Inflammatory macrophage (primary cell): Measurements from ENCODE around the gene RUBCNL.

Experiments used
- DNase-seq, 2 donors: peaks; one replicate each; pipeline ENCODE4 v3.0.0-alpha.2; 2020 to 2022

Gene RUBCNL

DNA sequence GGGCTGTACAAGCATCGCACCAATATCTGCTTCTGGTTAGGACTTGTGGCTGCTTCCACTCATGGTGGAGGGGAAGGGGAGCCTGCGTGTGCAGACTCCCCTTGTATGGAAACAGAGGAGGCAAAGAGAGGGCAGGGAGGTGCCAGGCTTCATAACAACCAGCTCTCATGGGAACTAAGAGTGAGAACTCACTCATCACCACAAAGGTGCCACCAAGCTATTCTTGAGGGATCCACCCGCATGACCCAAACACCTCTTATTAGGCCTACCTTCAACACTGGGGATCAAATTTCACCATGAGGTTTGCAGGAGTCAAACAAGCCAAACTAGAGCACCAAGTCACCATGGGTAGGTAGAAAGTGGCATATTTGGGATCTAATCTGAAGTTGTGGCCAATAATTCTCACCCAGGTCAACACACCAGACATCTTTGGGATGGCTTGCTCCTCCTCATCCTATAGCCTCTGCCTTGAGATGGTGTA, 46.4 kb downstream of the RUBCNL start:
- DNase-seq = no peak

DNA sequence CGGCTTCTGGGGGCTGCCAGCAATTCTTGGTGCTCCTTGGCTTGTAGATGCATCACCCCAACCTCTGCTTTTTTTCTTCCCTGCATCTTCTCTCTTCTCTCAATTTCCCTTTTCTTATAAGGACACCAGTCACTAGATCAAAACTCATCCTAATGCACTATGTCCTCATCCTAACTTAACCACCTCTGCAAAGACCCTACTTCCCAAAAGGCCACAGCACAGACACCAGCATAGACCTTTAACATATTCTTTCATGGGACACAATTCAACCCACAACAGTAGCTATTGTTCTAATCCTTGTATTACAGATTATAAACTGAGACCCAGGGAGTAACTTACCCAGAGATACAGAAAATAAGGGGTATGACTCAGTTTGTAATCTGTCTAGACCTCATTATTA, 47.0 kb downstream of the RUBCNL start:
- peak; percentile 23 to 42 for DNase-seq

DNA sequence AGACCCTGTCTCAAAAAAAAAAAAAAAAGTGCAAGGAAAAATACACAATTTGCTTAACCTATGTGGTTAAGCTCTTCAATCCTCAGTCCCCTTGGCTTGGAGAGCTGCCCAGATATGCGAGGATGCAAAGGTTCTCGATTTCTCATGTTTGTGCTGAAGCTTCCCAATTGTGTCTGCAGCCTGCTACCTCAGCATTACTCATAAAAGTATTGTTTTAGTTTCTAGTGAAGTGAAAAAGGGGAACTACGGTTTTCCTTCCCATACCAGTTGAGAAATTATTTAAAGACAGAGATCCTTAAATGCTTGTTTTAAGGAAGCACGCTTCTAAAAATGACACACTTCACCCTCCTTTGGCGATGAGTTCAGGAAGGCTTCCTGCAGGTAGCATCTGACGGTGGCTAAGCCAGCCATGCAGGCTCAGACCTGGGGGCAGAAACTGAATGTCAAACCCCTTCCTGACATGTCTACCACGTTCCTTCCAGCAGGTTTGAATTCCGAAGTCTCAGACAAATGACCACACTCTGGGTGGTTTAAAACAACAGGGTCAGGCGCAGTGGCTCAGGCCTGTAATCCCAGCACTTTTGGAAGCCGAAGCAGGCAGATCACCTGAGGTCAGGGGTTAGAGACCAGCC, 47.9 kb downstream of the RUBCNL start:
- DNase-seq = peak; percentile 90 to 97

DNA sequence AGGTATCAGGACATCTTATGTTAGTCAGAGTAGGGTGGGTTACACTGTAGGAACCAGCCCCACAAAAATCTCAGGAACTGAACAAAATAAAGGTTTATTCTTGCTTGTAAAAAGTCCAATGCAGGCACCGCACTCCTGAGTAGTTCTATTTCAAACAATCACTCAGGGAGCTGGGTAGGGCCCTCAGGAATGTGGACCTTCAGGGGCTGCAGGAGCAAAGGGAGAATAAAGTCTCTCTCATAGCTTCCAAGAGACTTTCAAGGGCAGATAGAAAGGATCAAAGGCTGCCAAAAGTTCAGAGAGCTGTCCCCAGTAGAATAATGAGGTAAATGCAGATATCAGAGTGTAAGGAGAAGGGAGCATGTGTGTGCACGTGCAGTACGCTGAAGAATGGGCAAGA, 49.4 kb downstream of the RUBCNL start:
- no peak for DNase-seq

DNA sequence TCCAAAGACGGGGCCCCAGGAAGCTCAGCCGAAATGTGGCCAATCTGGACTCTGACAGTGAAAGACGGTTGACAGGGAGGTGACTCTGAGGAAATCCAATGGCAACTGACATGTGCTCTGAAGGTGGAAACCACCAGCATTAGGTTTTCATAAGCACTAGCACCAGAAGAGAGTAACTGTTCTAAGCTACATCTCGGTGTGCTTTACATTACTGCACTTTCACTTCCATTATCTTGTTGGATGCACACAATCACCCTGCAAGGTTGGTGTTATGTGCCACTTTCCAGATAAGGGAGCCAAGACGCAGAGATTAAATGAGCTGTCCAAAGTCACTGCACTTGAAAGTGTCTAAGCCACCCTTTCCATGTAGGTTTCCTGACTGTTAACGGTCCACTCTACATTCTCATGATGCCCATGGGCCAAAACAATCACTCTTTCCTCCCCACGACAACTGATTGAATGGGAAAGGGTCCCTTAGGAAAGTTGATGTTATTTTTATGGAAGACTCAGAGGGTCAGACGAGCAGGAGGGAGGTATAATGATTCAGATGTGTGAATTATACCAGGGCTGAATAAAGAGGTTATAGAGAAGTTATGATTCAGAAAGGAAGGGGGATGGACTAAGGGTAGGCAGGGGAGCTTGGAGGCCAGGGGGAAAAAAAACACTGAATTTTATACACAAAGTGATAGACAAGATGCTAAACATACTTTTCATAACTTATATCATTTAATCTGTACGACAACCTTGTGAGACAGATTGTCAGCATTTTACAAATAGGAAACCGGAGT, 52.8 kb downstream of the RUBCNL start:
- DNase-seq = peak in 1 of 2 donors; percentile 20

DNA sequence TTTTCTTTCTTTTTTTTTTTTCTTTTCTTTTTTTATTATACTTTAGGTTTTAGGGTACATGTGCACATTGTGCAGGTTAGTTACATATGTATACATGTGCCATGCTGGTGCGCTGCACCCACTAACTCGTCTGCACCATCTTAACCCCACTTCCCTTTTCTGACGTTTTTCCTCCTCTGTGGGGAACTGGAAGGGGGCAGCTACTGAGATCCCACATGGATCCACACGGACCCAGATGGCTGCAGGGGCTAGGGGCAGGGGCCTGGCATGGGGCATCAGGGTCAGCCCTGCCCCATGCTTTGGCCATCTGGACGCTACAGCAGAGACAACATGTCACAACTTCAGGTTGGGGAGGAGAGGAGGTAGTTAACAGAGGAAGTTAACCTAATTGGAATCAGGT, 54.3 kb downstream of the RUBCNL start:
- no peak for DNase-seq

DNA sequence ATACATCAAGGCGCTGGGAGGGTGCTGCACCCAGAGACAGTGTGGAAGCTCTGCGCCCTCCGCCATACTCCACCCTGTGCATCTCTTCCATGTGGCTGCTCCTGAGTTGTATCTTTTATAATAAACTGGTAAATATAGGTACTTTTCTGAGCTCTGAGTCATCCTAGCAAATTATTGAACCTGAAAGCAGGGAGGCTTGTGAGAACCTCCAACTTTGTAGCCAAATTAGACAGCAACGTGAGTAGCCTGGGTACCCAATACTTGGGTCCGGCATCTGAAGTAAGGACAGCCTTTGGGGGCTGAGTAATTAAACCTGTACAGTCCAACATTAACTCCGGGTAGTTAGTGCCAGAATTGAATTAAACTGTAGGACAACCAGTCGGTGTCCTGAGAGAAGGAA, 57.4 kb downstream of the RUBCNL start:
- no peak for DNase-seq

DNA sequence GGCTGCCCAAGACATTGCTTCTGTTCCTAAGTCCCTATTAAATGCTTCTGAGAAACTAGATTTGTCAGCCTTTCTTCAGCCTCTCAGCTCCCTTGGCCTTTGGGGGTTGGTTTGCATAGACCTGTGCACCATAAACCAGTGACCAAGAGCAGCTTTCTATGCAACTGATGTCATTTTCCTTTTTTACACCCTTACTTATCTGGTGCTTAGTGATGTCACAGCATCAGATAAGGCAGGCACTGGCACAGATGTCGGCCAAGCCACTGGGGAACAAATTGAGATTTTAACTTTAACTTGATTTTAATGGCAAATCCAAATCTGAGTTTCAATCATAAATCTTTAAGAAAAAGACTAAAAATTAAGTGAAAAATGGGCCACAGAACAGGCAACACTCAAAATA, 59.8 kb downstream of the RUBCNL start:
- DNase-seq = no peak

DNA sequence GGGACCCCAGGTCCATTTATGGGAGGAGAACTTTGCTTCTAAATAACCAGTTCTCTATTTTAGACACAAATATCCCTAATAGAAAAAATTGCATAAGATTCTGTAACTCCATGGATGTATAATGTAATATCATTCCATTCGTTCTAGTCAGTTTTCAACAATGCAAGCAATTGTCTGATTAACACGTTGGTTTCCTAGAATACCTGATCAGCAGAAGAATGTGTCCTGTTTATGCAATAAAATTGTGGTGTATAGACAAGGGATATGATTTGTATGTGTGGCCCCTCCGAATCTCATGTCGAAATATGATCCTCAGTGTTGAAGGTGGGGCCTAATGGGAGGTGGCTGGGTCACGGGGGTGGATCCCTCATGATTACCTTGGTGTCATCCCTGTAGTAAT, 62.1 kb downstream of the RUBCNL start:
- no peak for DNase-seq

DNA sequence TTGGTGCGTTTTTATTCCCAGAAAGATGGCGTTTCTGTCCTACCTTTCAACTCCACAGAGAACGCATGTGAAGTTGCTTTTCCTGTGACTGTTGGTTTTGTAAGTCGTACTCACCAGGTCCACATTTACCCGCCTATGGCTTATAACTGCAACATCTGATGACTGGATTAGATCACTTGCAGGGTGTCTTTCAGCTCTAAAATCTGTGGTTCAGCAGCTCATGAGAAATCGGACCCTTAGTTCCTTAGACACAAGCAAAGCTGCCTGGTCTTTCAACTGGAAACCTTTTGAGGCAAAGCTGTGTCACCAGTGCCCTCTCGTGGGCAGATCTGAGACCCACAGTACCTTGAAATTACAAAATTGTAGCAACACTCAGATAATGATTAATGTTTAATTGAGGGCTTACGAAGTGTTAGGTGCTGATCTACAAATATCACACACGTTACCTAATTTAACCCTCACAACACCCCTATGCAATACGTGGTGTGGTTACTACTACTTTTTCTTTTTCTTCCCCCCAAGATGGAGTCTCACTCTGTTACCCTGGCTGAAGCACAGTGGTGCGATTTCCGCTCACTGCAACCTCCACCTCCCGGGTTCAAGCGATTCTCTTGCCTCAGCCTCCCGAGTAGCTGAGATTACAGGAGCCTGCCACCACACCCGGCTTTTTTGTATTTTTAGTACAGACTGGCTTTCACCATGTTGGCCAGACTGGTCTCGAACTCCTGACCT, 65.4 kb downstream of the RUBCNL start:
- DNase-seq = peak; percentile 85 to 87

DNA sequence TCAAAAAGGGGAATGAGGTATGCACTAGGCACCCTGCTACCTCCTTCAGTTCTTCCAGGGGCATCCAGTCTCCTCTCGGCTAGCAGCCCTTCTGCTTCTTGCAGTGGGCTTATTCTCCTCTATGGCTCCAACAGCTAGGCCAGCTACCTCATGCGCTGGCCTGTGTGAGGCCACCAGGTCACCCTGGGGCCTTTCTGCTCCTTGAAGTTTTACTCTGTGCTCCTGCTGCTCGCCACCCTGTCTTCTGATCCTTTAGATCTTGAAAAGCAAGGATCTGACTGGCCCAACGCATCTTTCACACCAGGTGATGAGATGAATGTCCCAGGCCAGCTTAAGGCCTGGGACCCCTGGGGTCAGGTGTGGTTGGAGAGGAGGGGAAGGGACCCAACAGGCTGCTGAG, 66.2 kb downstream of the RUBCNL start:
- DNase-seq = no peak

DNA sequence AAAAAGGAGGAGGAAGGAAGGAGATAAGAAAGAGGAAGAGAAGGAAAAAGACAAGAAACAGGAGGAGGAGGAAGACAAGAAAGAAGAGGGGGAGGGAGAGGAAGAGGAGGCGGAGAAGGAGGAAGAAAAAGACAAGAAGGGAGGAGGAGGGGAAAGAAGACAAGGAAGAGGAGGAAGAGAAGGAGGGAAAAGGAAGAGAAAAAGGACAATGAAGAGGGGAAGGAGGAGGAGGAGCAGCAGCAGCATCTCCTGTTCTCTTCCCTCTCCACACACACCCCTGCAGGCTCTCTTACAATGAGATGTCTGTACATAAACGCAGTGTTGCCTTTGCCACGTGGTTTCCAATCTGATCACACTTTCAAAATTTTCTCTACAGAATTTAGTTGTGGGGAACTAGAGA, 66.6 kb downstream of the RUBCNL start:
- peak; percentile 27 to 50 for DNase-seq

DNA sequence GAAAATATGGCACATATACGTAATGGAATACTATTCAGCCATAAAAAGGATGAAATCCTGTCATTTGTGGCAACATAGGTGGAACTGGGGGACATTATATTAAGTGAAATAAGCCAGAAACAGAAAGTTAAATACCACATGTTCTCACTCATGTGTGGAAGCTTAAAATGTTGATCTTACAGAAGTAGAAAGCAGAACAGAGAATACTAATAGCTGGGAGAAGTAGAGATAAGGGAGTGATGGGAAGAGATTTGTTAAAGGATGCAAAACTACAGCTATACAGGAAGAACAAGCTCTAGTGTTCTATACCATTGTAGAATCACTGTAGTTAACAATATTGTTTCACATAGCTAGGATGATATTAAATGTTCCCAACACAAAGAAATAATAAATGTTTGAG, 68.1 kb downstream of the RUBCNL start:
- DNase-seq = no peak

DNA sequence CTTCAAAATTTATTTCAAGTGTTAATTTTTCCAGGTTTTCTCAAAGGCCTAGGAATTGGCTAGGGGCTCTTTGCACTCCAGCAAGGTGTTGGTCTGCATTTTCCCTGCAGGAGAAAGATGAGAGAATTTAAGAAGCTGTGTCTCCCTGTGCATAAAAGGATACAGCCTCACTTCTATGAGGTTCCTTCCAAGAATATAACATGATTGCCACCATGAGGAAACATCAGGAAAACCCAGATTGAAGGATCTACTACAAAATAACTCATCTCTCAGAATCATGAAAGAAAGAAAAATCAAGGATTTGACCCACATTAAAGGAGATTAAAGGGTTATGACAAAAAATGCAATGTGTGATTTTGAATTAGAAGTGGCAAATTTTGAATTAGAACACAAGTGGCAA, 69.9 kb downstream of the RUBCNL start:
- DNase-seq = peak in 1 of 2 donors; percentile 18

DNA sequence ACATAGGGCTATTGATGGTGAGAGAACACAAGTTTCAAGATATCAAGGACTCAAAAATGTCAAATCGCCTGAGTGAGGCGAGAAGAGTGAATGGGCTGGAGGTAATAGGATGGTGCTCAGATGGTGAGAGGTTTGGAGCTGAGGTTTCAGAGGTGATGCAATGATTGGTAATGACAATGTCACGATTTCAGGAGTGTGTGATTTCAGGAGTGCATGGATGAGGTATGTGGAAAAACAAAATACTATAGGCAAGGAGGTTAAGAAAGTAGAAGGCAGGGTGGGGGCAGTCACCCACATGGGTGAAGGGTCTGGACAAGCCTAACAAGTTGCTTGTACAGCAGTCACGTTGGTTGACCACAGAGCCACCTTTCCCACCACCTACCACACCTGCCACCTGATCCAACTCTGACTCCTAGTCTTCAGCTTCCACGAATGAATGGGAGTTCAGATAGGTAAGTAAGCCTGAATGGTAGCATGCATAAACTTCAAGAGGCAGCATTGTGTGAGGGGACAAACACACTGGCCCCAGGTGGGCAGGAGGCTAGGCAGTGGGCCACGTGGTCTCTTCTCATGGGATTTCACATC, 71.5 kb downstream of the RUBCNL start:
- no peak for DNase-seq

DNA sequence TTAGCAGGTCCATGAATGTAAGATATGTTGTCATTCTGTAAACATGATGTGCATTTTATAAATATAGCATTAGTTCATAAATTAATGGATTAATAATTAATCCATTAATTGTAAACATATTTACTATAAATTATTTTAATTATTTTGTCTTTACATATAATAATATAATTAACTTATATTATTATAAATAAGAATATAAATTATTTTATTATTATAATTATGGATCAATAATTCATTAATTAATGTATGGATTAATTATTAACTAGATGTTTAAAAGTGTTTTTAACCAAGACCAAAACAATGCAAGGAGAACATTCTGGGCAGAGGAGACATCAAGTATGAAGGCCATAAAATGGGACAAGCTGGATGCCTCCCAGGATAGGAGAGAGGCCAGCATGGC, 72.0 kb downstream of the RUBCNL start:
- DNase-seq = no peak

DNA sequence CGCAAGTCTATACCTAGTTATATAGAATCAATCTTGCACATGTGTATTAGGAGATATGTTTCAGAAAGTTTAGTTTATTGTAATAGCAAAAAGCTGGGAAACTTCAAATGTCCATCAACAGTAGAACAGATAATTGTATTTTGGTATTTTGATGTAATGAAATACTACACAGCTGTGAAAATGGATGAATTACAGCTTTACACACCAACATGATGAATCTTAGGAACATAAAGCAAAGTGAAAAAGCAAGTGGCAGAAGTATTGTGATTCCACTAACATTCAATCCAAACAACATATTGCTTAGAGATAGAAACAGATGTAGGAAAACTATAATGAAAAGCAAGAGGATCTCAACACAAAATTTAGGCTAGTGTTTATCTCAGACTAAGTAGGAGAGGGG, 72.5 kb downstream of the RUBCNL start:
- DNase-seq = no peak

DNA sequence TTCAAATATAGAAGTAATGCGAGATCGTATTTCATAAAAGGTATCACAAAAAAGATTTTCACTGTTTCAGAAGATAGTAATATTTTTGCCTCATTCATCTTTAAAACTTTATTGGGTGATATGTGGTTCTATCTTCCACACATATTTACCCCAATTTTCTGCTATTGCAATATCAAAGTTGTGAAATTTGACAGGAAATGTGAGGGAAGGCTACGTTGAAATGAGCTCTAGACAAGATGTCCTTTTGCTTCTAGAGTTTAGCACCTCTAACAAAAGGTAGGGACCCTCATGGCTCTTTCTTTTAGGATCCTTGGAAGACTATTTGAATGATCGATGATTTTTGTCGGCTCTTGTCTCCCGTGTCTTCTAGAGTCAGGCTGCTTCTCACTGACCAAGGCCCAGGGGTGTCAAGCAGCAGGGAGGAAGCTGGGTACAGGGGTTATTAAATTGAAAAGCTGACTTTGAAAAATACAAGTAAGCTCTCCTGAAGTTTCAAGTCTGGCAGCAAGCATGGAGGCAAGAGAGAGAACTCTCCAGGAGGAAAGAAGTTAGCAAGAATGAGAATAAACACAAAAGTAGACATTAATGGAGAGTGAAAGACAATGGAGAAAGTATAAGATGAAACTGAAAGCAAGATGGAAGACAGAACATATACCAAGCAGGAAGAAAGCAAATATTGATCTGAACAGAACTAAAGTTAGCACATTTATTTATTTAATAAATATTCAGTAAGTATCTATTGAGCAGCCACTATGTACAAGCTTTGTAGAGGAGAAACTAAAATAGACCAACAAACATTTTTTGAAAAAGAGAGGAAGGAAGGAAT, 73.4 kb downstream of the RUBCNL start:
- peak in 1 of 2 donors; percentile 35 for DNase-seq

DNA sequence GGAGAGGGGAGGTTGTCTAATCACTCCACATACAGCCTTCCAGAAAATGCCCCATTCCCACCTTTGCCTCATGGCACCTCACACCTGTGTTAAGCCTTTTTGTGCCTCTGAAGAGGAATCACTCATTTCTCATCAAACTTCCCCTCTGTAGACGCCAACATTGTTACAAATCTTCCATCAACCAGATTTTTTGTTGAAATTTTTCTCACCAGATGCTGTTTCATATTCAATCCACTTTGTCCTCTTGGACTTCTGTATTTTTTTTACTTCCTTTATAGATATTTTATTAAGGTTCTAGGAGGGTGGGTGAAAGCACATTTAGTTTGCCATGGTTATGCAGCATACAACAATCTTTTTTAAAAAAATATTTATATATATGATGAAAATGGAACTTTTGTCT, 74.0 kb downstream of the RUBCNL start:
- peak in 1 of 2 donors; percentile 73 for DNase-seq

DNA sequence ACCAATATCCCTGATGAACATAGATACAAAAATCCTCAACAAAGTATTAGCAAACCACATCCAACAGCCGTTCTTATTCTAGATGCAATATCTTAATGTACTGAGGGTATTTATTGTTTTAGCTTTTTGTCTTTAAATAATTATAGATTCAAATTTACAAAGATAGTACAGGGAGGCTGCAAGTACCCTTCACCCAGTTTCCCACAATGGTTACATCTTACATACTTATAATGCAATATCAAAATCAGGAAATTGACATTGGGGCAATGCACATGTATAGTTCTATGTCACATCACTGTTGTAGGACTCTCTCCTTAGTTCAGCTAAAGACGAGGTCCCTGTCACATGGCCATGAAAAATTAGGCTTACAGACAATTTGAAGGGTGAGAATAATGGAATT, 75.8 kb downstream of the RUBCNL start:
- no peak for DNase-seq

DNA sequence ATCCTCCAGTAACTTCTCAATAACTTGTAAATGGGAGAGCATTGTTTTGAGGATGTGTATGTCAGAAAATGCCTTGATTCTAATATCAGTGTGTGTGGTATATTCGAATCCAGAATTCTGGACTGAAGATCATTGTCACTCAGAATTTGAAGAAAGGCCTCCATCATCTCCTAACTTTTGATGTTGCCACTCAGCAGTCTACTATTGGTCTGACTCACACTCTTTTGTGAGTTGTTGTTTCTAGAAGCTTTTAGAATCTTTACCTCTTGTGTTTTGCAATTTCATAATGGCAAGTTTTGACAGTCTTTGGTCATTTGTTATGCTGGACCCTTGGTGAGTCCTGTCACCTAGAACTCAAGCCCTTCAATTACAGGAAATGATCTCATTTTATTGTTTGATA, 77.0 kb downstream of the RUBCNL start:
- no peak for DNase-seq

DNA sequence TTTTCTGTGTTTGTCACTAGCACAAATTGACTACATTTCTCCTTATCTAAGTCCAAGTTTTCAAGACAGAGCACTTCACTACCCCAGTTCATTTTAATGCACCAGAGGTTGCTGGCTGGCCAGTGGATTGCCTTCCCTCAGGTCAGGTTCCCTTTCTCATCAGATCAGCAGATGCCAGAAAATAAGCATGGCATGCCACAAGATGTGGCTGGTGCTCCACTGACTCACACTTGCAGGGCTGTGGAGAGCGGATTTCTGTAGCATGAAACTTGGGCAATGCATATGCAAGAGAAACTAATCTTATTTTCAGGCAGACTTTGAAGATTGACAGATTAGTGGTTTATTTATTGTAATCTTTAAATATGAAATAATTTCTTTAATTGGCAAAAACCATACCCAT, 79.5 kb downstream of the RUBCNL start:
- peak; percentile 75 to 86 for DNase-seq
